Panc1 (cell line): Measurements from ENCODE around the gene SLF2.

Experiments
- CTCF ChIP-seq: fragments of 450-650 bp; IDR thresholded peaks from 2 replicates; pipeline ENCODE4 v1.5.1; 2017; ENCODE audit warnings: mild to moderate bottlenecking
- POLR2AphosphoS5 ChIP-seq: IDR thresholded peaks from 2 replicates; pipeline ENCODE4 v1.6.1; 2012; ENCODE audit warnings: mild to moderate bottlenecking, low read depth, low read length, moderate library complexity
- REST ChIP-seq, 2 experiments: IDR thresholded peaks; 2 replicates each; pipeline ENCODE4 v1.6.1; 2011 to 2012; ENCODE audit warnings: low read depth in 2 of 2, control low read depth in 1 of 2, low read length in 1 of 2, mild to moderate bottlenecking in 1 of 2, moderate library complexity in 1 of 2; ENCODE audit not compliant: insufficient read depth in 1 of 2
- SIN3A ChIP-seq: IDR thresholded peaks from 2 replicates; pipeline ENCODE4 v1.6.1; 2012; ENCODE audit warnings: low read depth, mild to moderate bottlenecking, low read length, moderate library complexity, borderline replicate concordance; ENCODE audit not compliant: insufficient read depth
- TCF7L2 ChIP-seq: IDR thresholded peaks from 2 replicates; pipeline ENCODE4 v1.6.1; 2011; ENCODE audit warnings: mild to moderate bottlenecking, low read depth, low read length, inconsistent platforms

- TF ChIP-seq CTCF (no peak), POLR2AphosphoS5 (no peak), REST (IDR thresholded peaks at IDR 0.05; ENCODE audit: insufficient read depth in 1 of 2, low read depth in 2 of 2, low read length in 1 of 2) (no peak), TCF7L2 (no peak), SIN3A (no peak)
These were observed 71.3 kb downstream of the SLF2 start for GRCh38 chr10:100983868-100984671.
